AG04450 (cell line): ENCODE measurements around the gene FRMD4A. TPM values are rescaled to one million over a fixed set of nuclear protein-coding genes. Genes with fewer than 3 reads are reported as not detected.

Experiments
- CTCF ChIA-PET: fragments of 300-600, 350-600 bp; formaldehyde crosslinking; extraction: SDS; loops from one replicate; lab custom pipeline; 2022; ENCODE audit warnings: antibody characterized with exemption, inconsistent platforms; lab: Charles Lee
- POLR2A ChIA-PET: fragments of 350-600 bp; formaldehyde crosslinking; extraction: SDS; loops from one replicate; lab custom pipeline; 2021; ENCODE audit warnings: antibody characterized with exemption, inconsistent platforms; lab: Yijun Ruan, JAX
- DNase-seq: peaks from one replicate; pipeline ENCODE4 v3.0.0-alpha.2; 2011; ENCODE audit warnings: low read depth, low spot score
- H3K27ac ChIP-seq: one replicate; pipeline ENCODE4 v1.5.1; 2012; ENCODE audit warnings: low read depth, low read length, control low read depth
- H3K27me3 ChIP-seq: one replicate; pipeline ENCODE4 v1.6.0; 2012; ENCODE audit warnings: low read length; ENCODE audit not compliant: control insufficient read depth, insufficient read depth
- H3K4me3 ChIP-seq: 2 replicates; pipeline ENCODE4 v1.5.1; 2011; ENCODE audit warnings: mild to moderate bottlenecking, low read depth, low read length, control low read depth
- H3K9me3 ChIP-seq: 2 replicates; pipeline ENCODE4 v1.5.1; 2012; ENCODE audit warnings: low read length; ENCODE audit not compliant: control insufficient read depth, insufficient read depth
- polyA plus RNA-seq: library from polyadenylated mRNA; depleted of rRNA; stranded (reverse); fragments of >200 nt; gene quantifications from 2 replicates; pipeline ENCODE4 v1.2.3, GENCODE V29; 2011
- TF ChIP-seq, protein P1 (sequence below): IDR thresholded peaks from 2 replicates; pipeline ENCODE4 v1.5.1; 2011; ENCODE audit warnings: low read depth, low read length, control low read depth, inconsistent platforms

FRMD4A gene
- polyA plus RNA-seq, 1 experiment: 45.7 TPM

- Histone ChIP-seq H3K4me3 (no peak overlapping the region), H3K9me3 (no peaks in the 10 kb centered on the region), H3K27ac (no peak overlapping the region), H3K27me3 (no peaks in the 10 kb centered on the region)
- ChIA-PET CTCF (no interaction called here), POLR2A (no interaction called here)
- DNase-seq: no peak
- TF ChIP-seq, protein P1, sequence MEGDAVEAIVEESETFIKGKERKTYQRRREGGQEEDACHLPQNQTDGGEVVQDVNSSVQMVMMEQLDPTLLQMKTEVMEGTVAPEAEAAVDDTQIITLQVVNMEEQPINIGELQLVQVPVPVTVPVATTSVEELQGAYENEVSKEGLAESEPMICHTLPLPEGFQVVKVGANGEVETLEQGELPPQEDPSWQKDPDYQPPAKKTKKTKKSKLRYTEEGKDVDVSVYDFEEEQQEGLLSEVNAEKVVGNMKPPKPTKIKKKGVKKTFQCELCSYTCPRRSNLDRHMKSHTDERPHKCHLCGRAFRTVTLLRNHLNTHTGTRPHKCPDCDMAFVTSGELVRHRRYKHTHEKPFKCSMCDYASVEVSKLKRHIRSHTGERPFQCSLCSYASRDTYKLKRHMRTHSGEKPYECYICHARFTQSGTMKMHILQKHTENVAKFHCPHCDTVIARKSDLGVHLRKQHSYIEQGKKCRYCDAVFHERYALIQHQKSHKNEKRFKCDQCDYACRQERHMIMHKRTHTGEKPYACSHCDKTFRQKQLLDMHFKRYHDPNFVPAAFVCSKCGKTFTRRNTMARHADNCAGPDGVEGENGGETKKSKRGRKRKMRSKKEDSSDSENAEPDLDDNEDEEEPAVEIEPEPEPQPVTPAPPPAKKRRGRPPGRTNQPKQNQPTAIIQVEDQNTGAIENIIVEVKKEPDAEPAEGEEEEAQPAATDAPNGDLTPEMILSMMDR: no peak
Measured at GRCh38 chr10:13820964-13821337, 509.8 kb downstream of the FRMD4A start.

- POLR2A ChIA-PET: no interaction called here
- TF ChIP-seq, protein P1: no peak
- CTCF ChIA-PET: no interaction called here
- Histone ChIP-seq H3K27ac (no peak overlapping the region), H3K9me3 (no peaks in the 10 kb centered on the region), H3K4me3 (no peak overlapping the region), H3K27me3 (no peaks in the 10 kb centered on the region)
- no peak for DNase-seq
Measured at GRCh38 chr10:13820119-13820963, 510.4 kb downstream of the FRMD4A start.

DNA sequence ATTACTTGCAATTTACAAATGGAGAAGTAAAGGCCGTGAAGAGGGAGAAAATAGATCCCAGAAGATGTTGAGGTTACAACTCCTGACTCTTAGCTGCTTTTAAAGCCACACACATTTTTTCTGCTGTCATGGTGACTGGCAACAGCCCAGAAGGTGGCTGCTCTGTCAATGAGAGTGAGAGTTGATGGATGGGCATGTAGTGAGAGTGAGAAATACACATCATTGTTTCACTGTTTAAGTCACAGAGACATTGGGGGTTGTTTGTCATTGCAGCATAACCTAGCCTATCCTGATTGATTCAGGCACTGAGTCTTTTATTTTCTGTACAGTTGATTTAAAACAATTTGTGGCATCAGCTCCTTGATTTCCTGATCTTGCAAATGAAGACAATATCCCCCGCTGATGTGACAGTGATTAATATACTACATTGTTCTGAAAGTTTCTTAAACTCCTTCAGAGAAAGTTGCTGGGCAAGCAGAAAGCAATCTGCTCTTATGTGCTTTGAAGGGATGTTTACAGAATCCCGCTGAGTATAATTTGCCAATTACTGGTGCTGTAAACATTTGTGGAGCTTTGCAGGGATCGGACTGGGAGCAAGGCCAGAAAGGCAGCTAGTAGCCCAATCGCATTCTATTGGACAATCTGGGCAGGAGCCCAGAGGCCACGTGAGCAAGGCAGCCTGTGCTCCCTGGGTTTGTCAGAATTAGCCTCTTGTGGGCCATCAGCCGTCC lies 514.4 kb downstream of the FRMD4A start:
- ChIA-PET CTCF (interaction anchor here (1.1 kb wide), 1 partner anchor 28 kb away, joined by 3 read pairs; no protein-coding TSS in a partner anchor), POLR2A (interaction anchor here (0.6 to 1.7 kb wide), 4 partner anchors 66 to 369 kb away, joined by 3 to 5 read pairs (median 3); no protein-coding TSS in a partner anchor)
- Histone ChIP-seq H3K27ac (no peak overlapping the region), H3K9me3 (no peaks in the 10 kb centered on the region; the same call in 1 of the 2 replicates), H3K4me3 (no peak overlapping the region), H3K27me3 (no peaks in the 10 kb centered on the region)
- DNase-seq: peak; percentile 90
- TF ChIP-seq, protein P1: no peak

DNA sequence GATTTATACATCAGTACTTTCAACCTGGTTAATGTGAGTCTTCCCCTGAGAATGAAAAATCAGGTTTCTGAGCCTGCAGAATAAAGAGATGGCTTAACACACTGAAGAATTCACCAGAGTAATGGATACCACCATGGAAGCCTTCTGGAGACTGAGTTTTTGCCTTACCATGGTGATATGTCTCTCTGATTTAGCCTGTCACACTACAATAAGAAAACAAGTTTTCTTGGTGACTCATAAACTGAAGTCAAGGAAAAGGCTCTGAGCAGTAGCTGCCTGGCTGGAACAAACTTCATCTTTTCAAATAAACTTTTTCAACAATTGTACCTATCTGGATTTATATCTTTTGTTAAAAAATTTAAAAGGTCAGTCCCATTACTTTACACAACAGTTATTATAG lies 515.0 kb downstream of the FRMD4A start:
- Histone ChIP-seq H3K9me3 (no peaks in the 10 kb centered on the region; the same call in 1 of the 2 replicates), H3K27me3 (no peaks in the 10 kb centered on the region), H3K4me3 (no peak overlapping the region), H3K27ac (no peak overlapping the region)
- no peak for DNase-seq
- ChIA-PET POLR2A (interaction anchor here (1.2 to 1.7 kb wide), 2 partner anchors 67 to 370 kb away, joined by 3 to 5 read pairs; no protein-coding TSS in a partner anchor), CTCF (no interaction called here)
- TF ChIP-seq, protein P1: no peak
